Measurements from ENCODE around the gene OR6N1.

OR6N1 gene

DNA sequence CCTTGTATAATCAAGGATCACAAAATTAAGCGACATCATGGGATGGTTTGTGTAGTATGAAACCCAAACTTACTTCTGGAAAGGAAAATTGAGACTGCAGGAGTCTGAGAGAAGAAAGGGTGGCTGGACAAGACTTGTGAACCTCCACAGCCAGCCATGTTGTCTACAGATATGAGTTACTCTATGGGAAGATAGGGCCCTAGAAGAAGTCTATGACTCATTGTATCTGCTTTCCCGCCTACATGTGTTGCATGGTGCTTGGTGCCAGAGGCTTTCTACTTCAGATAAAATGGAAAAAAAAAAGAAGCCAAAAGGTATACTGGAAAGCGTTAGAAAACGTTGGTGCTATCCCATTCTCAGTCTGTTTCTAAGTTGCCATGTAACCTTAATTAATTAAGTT, 27.7 kb upstream of the OR6N1 start:
- Mint-ChIP-seq H3K4me3 (no peak overlapping the region), H3K4me1 (ENCODE audit: low read depth) (no peaks in the 10 kb centered on the region), H3K9me3 (ENCODE audit: low read depth) (no peaks in the 10 kb centered on the region), H3K36me3 (no peaks in the 10 kb centered on the region), H3K27me3 (peaks cover 3% of the 10 kb centered on the region), H3K27ac (no peak overlapping the region)

DNA sequence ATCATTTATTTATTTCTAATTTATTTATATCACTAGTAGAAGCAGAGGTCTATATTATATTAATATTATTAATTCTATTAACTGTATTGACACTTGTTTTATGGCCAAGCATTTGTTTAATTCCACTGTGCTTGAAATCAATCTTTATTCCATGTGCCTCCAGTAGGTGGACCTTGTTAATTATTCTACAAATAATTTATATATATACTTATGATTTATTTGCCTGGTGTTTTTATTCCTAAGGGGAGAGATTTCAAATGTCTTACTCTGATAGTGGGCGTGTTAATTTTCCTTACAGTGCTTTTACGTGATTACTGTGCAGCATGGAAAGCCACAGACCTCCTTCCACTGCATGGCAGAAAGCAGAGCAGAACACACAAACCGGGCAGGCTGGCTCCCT, 26.5 kb upstream of the OR6N1 start:
- Mint-ChIP-seq H3K4me1 (ENCODE audit: low read depth) (no peaks in the 10 kb centered on the region), H3K4me3 (no peak overlapping the region), H3K9me3 (ENCODE audit: low read depth) (no peaks in the 10 kb centered on the region), H3K36me3 (no peaks in the 10 kb centered on the region), H3K27me3 (peaks cover 6% of the 10 kb centered on the region), H3K27ac (no peak overlapping the region)

DNA sequence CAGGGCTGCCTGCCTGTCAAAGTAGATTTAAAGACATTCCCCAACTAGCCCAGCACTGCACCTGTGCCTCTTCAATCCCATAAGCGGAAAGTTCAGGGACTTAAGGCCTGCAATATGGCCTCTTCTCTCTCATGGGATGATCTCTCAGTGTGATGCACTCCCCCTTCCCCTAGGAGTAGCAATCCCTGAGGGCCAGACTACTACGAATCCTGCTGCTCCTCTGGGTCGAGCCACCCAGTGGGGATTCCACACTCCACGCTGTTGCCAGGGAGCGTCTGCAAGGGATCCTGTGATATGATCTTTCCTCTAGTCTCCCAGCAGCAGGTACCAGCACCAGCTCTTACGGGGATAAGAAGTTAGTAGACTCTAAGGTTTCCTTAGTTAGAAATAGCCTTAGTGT, 22.3 kb upstream of the OR6N1 start:
- Mint-ChIP-seq H3K4me1 (ENCODE audit: low read depth) (no peaks in the 10 kb centered on the region), H3K4me3 (no peak overlapping the region), H3K36me3 (no peaks in the 10 kb centered on the region), H3K9me3 (ENCODE audit: low read depth) (no peaks in the 10 kb centered on the region), H3K27ac (no peak overlapping the region), H3K27me3 (peaks cover 6% of the 10 kb centered on the region)

DNA sequence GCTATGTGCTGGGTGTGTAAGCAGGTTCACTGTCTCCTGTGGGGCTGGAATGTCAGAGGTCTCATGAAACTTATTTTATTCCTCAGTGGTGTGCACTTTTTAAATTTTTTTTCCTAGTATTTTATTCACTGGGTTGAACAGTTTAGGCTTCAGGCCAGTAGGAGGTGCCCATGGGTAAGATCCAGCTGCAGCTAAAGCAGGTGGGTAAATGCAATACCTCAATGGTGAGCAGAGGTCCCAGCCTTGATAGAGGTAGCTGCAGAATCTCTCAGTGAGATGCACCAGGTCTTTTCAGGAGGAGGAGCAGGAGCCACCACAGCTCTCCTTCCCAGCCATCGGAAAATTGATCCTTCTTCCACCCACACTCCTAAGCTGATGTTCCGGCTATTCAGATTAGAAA, 21.6 kb upstream of the OR6N1 start:
- no peak overlapping the region for H3K27ac Mint-ChIP-seq
- no peaks in the 10 kb centered on the region for H3K9me3 Mint-ChIP-seq (ENCODE audit: low read depth)
- peaks cover 6% of the 10 kb centered on the region for H3K27me3 Mint-ChIP-seq
- H3K4me3 Mint-ChIP-seq: no peak overlapping the region
- no peaks in the 10 kb centered on the region for H3K36me3 Mint-ChIP-seq
- no peaks in the 10 kb centered on the region for H3K4me1 Mint-ChIP-seq (ENCODE audit: low read depth)

DNA sequence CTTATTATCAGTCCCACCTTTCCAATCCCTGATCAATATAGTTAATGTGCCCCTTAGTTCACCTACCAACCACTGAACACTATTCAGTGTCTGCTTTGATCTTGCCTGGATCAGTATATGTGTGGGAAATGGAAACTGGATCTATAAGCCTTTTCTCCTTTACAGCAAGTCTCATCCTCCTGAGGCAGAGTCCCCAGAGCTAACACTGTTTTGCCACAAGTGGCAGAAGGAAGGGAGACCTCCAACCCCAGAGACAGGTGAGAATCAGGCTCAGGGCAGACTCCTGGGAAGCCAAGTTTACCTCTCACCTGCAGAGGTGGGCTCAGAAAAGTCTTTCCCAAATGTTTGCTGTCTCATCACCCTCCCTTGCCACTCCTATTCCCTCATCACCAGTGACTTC, 9.1 kb upstream of the OR6N1 start, which contains the start of gene OR6N2:
Gene OR6N2, minus strand, starts transcription at position 101 of the 400 bp plus-strand sequence. CDS start 3,569 bp downstream, outside the sequence.
- no peak within 1 kb of the TSS for H3K27ac Mint-ChIP-seq

DNA sequence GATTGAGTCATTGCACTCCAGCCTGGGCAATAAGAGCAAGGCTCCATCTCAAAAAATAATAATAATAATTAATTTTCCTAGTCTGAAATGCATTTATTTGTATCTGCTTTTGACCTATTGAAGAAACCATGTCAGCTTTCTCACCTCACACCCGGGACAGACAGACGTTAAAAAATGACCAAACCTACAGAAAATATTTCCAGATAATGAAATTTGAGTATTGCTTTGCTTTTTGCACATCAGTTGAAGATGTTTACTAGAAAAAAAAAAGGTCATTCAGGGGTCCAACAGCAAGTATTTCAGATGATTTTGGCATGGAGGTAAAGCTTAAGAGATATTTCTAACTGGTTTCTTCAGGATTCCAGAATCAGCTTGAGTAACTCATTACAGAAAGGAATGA, 17.6 kb downstream of the OR6N1 start, which contains the start of gene OR6K6:
Gene OR6K6, plus strand, starts transcription at position 301 of the 400 bp plus-strand sequence. CDS start 168 bp downstream, outside the sequence.
- Mint-ChIP-seq H3K4me3 (no peak within 1 kb of the TSS), H3K27me3 (peaks cover 11% of the 10 kb centered on the region), H3K36me3 (no peaks in the 10 kb centered on the region), H3K4me1 (ENCODE audit: low read depth) (no peaks in the 10 kb centered on the region), H3K9me3 (ENCODE audit: low read depth) (no peaks in the 10 kb centered on the region), H3K27ac (no peak within 1 kb of the TSS)

More for the DNA sequence above, 9.1 kb upstream of the OR6N1 start, which contains the start of gene OR6N2:
- Mint-ChIP-seq H3K36me3 (no peaks in the 10 kb centered on the region), H3K27me3 (peaks cover 4% of the 10 kb centered on the region), H3K9me3 (ENCODE audit: low read depth) (no peaks in the 10 kb centered on the region), H3K4me3 (no peak within 1 kb of the TSS), H3K4me1 (ENCODE audit: low read depth) (no peaks in the 10 kb centered on the region)

DNA sequence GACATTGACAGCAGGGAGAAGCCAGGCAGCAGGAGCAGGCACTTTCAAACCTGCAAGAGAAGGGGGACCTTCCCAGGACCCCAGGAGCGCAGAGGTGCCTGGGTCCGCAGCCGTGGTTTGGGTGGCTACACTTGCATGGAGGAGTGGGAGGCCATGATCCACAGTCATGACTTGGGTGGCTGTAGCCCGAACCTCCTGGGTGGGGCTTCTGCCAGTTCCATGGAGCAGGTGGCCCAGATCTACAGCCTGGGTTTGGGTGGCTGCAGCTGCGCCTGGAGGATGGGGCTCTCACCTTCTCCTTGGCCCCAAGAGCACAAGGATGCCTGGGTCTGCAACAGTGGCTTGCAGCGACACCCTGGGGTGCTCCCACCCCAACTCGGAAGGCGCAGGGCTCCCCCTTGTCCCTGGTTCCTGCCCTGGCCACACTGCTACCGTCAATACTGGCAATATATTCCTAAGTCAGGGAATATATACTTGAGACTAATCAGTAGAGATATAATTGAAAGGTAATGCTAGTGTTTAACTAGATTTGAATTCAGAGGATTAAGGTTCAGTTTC, 19.8 kb downstream of the OR6N1 start:
- Mint-ChIP-seq H3K9me3 (ENCODE audit: low read depth) (no peaks in the 10 kb centered on the region), H3K27ac (no peak overlapping the region)

DNA sequence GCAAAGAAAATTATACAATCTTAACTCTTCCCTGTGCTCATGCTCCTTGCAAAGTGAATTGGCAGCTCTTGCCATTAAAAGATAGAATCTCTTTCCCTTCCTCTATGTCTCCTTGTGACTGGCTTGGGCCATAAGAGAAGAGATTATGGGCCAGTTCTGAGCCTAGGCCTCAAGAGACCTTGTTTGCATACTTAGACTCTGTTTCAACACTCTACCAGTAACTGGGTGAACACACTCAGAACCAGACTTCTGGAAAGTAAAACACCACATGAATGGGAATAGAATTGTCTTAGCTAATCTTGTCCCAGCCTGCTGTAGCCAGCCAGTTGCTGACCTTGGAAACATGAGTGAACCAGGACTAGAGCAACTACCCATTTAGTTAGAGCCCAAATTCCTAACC, 36.1 kb downstream of the OR6N1 start:
- Mint-ChIP-seq H3K36me3 (no peaks in the 10 kb centered on the region), H3K4me1 (ENCODE audit: low read depth) (no peaks in the 10 kb centered on the region), H3K27me3 (peaks cover 9% of the 10 kb centered on the region), H3K4me3 (no peak overlapping the region), H3K27ac (no peak overlapping the region), H3K9me3 (ENCODE audit: low read depth) (no peaks in the 10 kb centered on the region)

More for the DNA sequence above, 19.8 kb downstream of the OR6N1 start:
- Mint-ChIP-seq H3K36me3 (no peaks in the 10 kb centered on the region), H3K4me3 (no peak overlapping the region), H3K27me3 (peaks cover 8% of the 10 kb centered on the region), H3K4me1 (ENCODE audit: low read depth) (no peaks in the 10 kb centered on the region)

DNA sequence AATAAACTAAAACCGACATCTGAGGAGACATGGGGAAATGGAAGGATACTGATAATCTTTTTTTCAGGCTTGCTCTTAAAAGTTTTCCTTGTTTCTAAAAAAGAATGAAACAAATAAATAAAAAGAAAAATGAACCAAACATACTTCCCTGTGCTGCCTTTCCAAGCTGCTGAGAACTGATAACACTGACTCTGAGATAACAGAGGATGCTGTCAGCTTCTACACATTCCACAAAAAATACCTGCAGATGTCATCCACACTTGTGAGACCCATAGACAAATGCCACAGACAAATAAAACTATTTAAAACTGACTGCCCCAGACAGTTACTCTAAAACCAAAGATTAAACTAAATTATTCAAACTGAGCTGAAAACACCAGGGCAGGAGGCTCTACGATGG, 39.5 kb downstream of the OR6N1 start:
- no peaks in the 10 kb centered on the region for H3K4me1 Mint-ChIP-seq (ENCODE audit: low read depth)
- H3K36me3 Mint-ChIP-seq: no peaks in the 10 kb centered on the region
- H3K27me3 Mint-ChIP-seq: peaks cover 3% of the 10 kb centered on the region
- H3K4me3 Mint-ChIP-seq: no peak overlapping the region
- no peak overlapping the region for H3K27ac Mint-ChIP-seq
- no peaks in the 10 kb centered on the region for H3K9me3 Mint-ChIP-seq (ENCODE audit: low read depth)

DNA sequence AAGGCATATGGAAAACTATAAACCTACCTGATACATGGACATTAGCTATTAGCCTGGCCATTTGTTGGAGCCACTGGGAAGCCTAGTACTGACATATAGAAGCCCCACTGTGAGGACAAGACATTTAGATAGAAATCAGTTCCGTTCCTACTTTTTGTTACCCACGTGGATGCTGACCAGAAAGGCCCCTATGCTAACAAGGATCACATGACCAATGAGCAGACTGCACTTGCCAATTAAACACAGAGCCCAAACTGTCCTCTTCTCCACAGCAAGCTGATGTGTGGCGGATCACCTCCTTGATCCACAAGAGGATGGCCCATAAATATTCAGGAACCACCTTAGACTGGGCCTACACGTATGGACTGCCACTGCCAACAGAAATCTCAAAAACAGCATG, 40.3 kb downstream of the OR6N1 start:
- Mint-ChIP-seq H3K36me3 (no peaks in the 10 kb centered on the region), H3K4me1 (ENCODE audit: low read depth) (no peaks in the 10 kb centered on the region), H3K9me3 (ENCODE audit: low read depth) (no peaks in the 10 kb centered on the region), H3K4me3 (no peak overlapping the region), H3K27ac (no peak overlapping the region), H3K27me3 (peaks cover 5% of the 10 kb centered on the region)

DNA sequence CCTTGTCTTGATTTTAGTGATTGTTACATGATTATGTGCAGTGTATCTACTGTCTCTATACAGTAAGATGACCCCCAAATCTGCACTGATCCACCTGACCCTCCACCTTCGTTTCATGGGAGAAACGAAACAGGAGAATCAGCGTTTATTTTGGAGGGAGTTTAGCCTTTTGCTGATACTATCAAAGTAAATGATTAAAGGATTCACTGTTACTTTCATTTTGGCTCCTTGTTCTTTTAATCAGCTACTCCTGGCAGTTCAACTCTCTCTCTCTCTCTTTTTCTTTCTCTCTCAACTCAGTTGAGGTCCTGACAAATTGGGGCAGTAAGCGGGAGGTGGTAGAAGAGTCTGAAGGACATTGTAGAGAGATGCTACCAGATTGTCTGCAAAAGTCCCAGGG, 41.5 kb downstream of the OR6N1 start:
- Mint-ChIP-seq H3K27ac (no peak overlapping the region), H3K4me3 (no peak overlapping the region), H3K4me1 (ENCODE audit: low read depth) (no peaks in the 10 kb centered on the region), H3K9me3 (ENCODE audit: low read depth) (no peaks in the 10 kb centered on the region), H3K36me3 (no peaks in the 10 kb centered on the region), H3K27me3 (peaks cover 7% of the 10 kb centered on the region)

DNA sequence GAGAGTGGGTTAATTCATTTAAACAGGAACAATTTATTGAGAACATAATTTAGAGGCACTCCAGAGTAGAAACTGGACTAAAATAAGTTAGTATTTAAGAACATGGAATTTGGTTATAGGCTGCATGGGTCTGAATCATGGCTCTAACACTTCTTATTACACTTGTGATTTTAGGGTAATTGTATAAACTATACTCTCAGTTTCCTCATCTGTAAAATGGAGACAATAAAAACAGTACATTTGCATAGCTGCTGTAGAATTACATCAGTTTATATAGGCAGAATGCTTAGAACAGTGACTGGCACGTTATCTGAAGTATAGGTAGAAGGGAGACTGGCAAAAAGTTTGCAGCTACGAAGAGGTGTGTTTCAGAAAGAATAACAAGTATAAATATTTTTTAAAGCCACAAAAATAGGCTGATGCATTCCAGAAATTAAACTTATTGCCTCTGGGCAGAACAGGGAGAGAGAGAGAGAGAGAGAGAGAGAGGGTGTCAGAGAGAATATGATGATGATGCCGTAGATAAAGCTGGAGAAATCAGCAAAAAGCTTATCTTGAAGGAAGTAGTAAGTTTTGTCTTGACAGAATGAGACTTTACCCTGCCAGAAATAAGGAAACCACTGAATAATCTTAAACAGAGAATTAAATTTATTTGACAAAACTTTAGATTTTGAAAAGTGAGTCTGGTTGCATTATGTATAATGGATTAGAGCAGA, 43.3 kb downstream of the OR6N1 start:
- H3K36me3 Mint-ChIP-seq: no peaks in the 10 kb centered on the region
- H3K27me3 Mint-ChIP-seq: peaks cover 12% of the 10 kb centered on the region
- H3K4me1 Mint-ChIP-seq (ENCODE audit: low read depth): no peaks in the 10 kb centered on the region
- no peak overlapping the region for H3K27ac Mint-ChIP-seq
- H3K4me3 Mint-ChIP-seq: no peak overlapping the region
- no peaks in the 10 kb centered on the region for H3K9me3 Mint-ChIP-seq (ENCODE audit: low read depth)

DNA sequence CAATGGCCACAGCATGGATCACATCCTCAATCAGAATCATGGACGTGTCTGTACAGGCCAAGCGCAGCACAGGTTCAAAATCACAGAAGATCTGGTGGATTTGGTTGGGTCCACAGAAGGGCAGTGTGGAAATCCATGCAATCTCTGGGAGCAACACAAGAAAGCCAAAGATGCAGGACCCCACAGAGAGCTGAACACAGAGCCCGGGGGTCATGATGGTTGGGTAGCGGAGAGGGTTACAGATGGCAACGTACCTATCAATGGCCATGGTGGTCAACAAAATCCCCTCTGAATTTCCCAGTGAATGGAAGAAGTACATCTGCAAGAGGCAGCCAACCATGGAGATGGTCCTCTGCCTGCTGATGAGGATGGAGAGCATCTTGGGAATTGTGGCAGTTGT, 47.6 kb downstream of the OR6N1 start:
- H3K4me1 Mint-ChIP-seq (ENCODE audit: low read depth): no peaks in the 10 kb centered on the region
- H3K27ac Mint-ChIP-seq: no peak overlapping the region
- H3K4me3 Mint-ChIP-seq: no peak overlapping the region
- H3K9me3 Mint-ChIP-seq (ENCODE audit: low read depth): no peaks in the 10 kb centered on the region
- no peaks in the 10 kb centered on the region for H3K36me3 Mint-ChIP-seq
- H3K27me3 Mint-ChIP-seq: peaks cover 24% of the 10 kb centered on the region

DNA sequence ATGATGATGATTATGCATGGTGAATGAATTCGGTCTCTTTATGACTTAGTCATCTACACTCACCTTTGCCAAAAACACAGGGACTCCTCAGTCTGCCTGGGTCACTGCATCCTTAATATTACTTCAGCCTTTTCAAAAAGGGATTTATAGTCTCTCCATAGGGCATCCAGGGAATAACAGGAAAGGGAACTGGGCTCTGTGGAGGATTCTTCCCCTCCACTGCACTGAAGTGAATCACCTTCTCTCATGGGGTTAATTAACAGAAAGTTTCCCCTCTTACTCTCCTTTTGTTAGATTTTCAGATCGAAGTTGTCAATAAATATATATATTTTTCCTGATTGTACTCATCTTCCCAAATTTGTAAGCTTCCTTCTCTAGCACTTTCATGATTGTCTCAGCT, 51.4 kb downstream of the OR6N1 start, which contains the start of gene OR6K3:
Gene OR6K3, minus strand, starts transcription at position 101 of the 400 bp plus-strand sequence. CDS start 2,605 bp downstream, outside the sequence.
- Mint-ChIP-seq H3K27me3 (peaks cover 27% of the 10 kb centered on the region), H3K4me1 (ENCODE audit: low read depth) (no peaks in the 10 kb centered on the region), H3K27ac (no peak within 1 kb of the TSS), H3K36me3 (no peaks in the 10 kb centered on the region), H3K4me3 (no peak within 1 kb of the TSS), H3K9me3 (ENCODE audit: low read depth) (no peaks in the 10 kb centered on the region)

DNA sequence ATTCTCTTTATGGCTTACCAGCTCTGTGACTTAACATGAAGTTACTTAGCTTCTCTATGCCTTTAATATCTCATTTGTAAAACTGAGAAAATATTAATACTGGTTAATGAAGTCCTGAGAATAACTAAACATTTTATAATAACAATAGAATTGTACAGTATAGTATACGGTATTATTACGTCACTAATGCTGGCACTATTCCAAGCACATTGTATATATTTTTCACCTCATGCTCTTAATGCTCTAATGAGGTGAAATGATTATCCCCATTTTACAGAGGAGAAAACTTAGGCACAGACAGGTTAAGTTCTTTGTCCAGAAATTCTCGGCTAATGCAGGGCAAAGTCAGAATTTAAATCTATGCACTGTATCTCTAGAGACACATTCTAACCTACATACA, 52.3 kb downstream of the OR6N1 start:
- H3K27ac Mint-ChIP-seq: no peak overlapping the region
- no peaks in the 10 kb centered on the region for H3K9me3 Mint-ChIP-seq (ENCODE audit: low read depth)
- H3K36me3 Mint-ChIP-seq: no peaks in the 10 kb centered on the region
- no peak overlapping the region for H3K4me3 Mint-ChIP-seq
- no peaks in the 10 kb centered on the region for H3K4me1 Mint-ChIP-seq (ENCODE audit: low read depth)
- peaks cover 25% of the 10 kb centered on the region for H3K27me3 Mint-ChIP-seq

DNA sequence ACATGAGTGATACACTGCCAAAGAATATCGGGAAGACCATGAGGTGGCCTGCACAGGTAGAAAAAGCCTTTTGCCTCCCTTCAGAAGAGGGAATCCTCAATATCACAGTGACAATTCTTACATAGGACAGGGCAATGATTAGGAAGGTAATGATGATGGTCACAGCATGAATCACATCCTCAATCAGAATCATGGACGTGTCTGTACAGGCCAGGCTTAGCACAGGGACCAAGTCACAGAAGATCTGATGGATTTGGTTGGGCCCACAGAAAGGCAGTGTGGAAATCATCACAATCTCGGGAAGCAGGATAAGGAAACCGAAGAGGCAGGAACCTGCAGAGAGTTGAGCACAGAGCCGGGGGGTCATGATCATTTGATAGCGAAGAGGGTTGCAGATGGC, 54.7 kb downstream of the OR6N1 start:
- peaks cover 22% of the 10 kb centered on the region for H3K27me3 Mint-ChIP-seq

More for the DNA sequence above, 54.7 kb downstream of the OR6N1 start:
- H3K36me3 Mint-ChIP-seq: no peaks in the 10 kb centered on the region
- no peaks in the 10 kb centered on the region for H3K9me3 Mint-ChIP-seq (ENCODE audit: low read depth)
- H3K27ac Mint-ChIP-seq: no peak overlapping the region
- no peak overlapping the region for H3K4me3 Mint-ChIP-seq
- H3K4me1 Mint-ChIP-seq (ENCODE audit: low read depth): no peaks in the 10 kb centered on the region
